HG03095 (cell line): ENCODE results near the gene ADAMTSL2.

Experiments
- ATAC-seq: cut with Tn5 transposase; IDR thresholded peaks from one replicate; pipeline ENCODE4 v1.9.1; 2021; ENCODE audit warnings: moderate library complexity; ENCODE audit not compliant: unreplicated experiment

The ADAMTSL2 gene

DNA sequence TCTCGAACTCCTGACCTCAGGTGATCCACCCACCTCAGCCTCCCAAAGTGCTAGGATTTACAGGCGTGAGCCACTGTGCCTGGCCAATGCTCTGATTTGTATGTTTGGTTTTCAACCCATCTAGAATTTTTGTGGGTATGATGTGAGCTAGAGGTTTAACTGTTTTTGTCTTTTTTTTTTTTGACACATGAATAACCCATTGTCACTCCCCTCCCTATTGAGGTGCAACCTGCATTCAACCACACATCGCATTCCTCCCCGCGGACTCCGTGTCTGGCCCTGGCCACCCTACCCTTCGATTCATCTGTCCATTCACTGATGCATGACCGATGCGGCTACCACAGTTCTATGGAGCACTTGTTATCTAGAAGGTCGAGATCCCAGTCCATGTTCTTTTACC is 84.2 kb downstream of the ADAMTSL2 start:
- no peak for ATAC-seq

DNA sequence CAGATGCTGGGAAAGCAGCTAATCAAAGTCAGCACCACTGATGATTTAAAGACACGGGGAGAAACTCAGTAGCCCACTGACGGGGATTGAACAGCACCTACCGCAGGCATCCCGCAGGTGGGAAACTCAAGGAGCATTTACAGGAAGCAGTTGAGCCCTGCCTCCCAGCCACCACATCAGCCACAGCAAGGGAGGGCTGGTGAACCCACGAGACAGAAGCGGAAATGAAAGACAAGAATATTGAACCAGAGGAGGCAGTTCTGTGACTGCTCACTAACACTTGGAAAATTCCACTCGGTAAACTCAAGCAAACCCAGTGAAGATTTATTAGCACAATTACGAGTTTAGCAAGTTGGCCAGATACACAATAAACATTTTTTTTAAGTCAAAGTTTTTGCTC is 85.3 kb downstream of the ADAMTSL2 start:
- ATAC-seq = no peak

DNA sequence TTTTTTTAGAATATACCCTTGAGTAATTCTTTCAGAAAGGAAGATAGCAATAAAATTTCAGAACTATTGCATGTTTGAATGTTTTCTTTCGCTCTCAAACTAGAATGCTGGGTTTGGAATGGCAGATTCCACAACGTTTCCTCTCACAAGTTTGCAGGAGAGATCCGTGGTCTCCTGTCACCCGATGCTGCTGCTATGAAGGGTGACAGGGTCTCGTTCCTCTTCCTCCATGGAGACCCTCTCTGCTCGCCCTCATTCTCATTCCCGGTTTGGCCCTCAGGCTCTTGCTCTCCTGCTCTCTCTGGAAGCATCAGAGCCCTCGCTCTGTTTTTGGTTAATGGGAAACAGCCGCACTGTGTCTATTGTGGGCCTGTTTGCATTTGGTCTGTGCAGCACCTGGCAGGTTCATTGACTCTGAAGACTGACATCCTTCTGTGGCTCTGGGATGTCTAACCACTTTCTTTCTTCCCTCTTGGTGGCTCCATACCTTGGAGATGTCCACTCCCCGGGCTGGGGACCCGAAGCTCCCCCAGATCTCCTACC is 87.3 kb downstream of the ADAMTSL2 start:
- ATAC-seq = no peak

DNA sequence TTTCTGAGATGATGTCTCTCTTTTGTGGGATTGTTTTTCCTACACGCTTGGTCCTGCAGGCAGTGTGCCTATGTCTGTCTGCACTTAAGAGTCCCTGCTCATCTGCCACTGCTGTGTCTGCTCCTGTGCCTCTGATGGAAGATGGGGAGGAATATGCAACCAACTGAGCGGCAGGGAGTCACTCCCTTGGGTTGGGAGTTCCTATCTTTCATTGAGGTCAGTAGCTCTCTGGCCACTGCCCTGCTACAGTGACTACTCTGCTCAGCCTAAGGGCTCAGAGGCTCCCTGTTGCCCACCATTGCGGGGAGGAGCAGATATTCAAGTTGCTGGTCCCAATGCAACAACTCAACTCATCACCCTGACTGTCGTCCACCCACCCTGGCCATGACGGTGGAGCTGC is 88.1 kb downstream of the ADAMTSL2 start:
- ATAC-seq = no peak
